HG02885 (cell line): Measurements from ENCODE around the gene ISLR.

Experiments
- ATAC-seq: cut with Tn5 transposase; IDR thresholded peaks from one replicate; pipeline ENCODE4 v1.9.1; 2021; ENCODE audit warnings: mild to moderate bottlenecking; ENCODE audit not compliant: unreplicated experiment, poor library complexity

The ISLR gene

GRCh38 chr15:74191798-74192197 is 18.3 kb downstream of the ISLR start:
- ATAC-seq, result no peak

GRCh38 chr15:74192751-74193150 is 19.2 kb downstream of the ISLR start:
- ATAC-seq, result no peak

GRCh38 chr15:74193299-74193718 is 19.8 kb downstream of the ISLR start:
- no peak for ATAC-seq

GRCh38 chr15:74193905-74194304 is 20.4 kb downstream of the ISLR start:
- no peak for ATAC-seq

GRCh38 chr15:74194572-74195559 is 21.4 kb downstream of the ISLR start:
- ATAC-seq, result no peak

GRCh38 chr15:74196175-74196574 is 22.7 kb downstream of the ISLR start:
- ATAC-seq, result no peak

GRCh38 chr15:74197176-74197965 is 23.9 kb downstream of the ISLR start:
- no peak for ATAC-seq

- no peak for ATAC-seq
These were observed 25.8 kb downstream of the ISLR start for GRCh38 chr15:74199297-74199652.

GRCh38 chr15:74200412-74200815 is 26.9 kb downstream of the ISLR start:
- ATAC-seq, result no peak

- no peak for ATAC-seq
These were observed 27.4 kb downstream of the ISLR start for GRCh38 chr15:74200871-74201419.

- no peak for ATAC-seq
These were observed 28.4 kb downstream of the ISLR start for GRCh38 chr15:74201710-74202420.

GRCh38 chr15:74202452-74203401 is 29.2 kb downstream of the ISLR start, which contains the start of gene STRA6:
STRA6 (minus strand) TSS chr15:74202787; CDS start chr15:74202267, 520 bp downstream.
- no peak for ATAC-seq

GRCh38 chr15:74203914-74204431 is 30.5 kb downstream of the ISLR start:
- no peak for ATAC-seq

GRCh38 chr15:74205582-74205947 is 32.1 kb downstream of the ISLR start:
- no peak for ATAC-seq

- no peak for ATAC-seq
These were observed 33.3 kb downstream of the ISLR start for GRCh38 chr15:74206801-74207281.

GRCh38 chr15:74207652-74208440 is 34.3 kb downstream of the ISLR start:
- ATAC-seq, result no peak

- ATAC-seq, result no peak
These were observed 35.0 kb downstream of the ISLR start for GRCh38 chr15:74208496-74208895.
